GM21390 (cell line): ENCODE data around the gene FBXL17.
A peak's percentile ranks its signal among the peaks of the same experiment; 100 is the strongest.
"Not testable (repeated sequence)": the region's sequence is repeated elsewhere in the genome, so short reads cannot be mapped to it uniquely, and the experiment has no call there.

Experiments used
- ATAC-seq: cut with Tn5 transposase; IDR thresholded peaks from one replicate; pipeline ENCODE4 v1.9.1; 2021; ENCODE audit not compliant: unreplicated experiment

The FBXL17 gene

DNA sequence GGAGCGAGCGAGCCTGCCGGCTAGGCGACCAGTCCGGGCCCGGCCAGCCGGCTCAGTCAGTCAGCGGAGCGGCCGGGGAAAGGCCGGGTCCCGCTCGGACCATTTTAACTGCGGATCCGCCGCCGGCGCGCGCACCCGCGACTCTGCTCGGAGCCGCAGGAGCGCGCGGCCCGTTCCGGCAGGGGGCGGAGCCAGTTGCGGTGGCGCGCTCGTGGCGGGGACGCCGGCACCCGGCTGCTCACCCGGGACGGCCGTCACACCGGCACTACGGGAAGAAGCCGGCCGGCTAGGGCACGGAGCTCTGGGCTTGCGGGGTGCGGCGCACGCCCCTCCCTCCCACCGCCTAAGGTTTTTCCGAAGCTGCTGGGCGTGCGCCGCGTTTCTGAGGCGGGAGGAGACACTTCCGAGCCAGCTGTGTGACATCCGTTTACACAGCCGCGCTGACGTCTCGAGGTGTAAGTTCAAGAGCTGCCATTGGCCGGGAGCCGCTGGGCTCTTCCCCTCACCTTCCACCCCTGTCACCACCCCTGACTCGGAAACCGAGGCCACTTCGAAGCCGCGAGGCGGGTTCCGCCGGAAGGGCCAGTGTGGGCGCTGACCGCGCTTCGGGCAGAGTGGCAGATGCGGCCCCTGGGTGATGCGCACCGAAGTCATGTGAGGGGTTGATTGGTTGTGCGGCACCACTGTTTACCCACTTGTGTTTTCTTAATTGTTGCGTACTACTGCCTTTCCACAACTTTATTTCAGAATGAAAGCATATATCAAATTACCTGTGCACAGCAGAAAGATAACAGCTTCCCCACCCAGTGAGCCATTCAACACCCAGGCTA, at the start of gene FBXL17:
Gene FBXL17, minus strand, starts transcription at position 145 of the 830 bp plus-strand sequence.
- peak; percentile 71 for ATAC-seq

DNA sequence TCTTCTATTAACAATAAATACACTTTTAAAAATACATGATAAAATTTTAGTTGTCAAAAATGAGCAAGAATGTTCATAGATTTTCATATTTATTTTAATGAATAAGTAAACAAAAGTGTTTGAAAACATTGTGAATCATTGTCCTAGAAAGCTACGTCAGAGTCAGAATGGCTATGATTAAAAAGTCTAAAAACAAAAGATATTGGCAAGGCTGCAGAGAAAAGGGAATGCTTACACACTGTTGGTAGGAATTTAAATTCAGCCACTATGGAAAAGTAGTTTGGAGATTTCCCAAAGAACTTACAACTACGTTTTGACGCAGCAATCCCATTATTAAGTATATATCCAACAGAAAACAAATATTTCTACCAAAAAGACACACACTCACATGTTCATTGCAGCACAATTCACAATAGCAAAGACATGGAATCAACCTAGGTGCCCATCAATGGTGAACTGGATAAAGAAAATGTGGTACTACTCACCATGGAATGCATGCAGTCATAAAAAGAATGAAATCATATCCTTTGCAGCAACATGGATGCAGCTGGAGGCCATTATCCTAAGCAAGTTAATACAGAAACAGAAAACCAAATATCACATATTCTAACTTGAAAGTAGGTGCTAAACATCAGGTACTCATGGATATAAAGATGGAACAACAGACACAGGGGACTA, 49.2 kb upstream of the FBXL17 start:
- ATAC-seq: no peak

DNA sequence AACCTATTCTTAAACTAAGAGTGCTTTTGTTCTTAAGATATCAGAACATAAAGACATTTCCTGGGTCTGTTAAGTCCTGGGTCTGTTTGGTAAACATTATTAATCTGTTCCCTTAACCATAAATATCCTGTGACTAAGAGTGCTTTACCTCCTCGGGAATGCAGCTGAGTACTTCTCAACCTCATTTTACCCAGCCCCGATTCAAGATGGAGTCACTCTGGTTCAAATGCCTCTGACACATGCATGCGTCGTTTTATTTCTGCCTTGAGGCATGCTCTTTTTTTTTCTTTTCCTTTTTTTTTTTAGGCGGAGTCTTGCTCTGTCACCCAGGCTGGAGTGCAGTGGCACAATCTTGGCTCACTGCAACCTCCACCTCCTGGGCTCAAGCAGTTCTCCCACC, 39.8 kb upstream of the FBXL17 start:
- ATAC-seq: no peak

DNA sequence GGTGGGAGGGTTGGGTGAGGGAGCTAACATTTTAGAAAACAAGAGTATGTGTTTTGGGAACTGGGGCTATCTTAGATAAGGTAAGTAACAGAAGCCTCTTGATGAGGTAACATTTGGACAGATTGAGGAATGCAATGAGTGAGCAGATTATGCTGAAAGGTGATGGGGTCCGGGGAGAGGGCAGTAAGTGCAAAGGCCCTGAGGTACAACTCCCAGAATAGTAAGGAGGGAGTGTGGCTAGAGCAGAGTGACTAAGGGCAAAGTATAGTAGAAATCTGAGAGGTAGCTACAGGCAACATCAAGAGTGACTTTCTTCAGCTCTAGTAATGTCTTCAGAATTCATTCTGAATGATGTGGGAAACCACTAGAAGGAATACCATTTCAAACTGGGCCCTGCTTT, 38.9 kb upstream of the FBXL17 start:
- no peak for ATAC-seq

DNA sequence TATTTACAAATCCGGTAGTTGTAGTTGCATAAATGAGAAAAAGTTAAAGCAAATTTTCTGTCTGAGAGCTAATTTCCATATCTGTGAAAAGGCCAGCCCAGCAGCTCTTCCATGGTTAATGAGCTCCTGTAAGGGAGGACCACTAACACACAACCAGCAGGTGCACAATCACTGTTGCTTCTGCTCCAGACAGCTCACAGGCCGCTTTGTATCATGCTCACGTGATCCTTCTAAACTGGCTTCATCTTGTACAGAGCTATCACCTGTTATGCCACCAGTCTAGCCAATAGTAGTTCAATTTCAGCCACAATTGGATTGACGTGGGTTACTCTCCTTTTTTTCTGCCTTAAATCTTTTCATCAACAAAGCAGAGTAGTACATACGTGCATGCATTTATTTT, 38.3 kb upstream of the FBXL17 start:
- ATAC-seq: no peak

DNA sequence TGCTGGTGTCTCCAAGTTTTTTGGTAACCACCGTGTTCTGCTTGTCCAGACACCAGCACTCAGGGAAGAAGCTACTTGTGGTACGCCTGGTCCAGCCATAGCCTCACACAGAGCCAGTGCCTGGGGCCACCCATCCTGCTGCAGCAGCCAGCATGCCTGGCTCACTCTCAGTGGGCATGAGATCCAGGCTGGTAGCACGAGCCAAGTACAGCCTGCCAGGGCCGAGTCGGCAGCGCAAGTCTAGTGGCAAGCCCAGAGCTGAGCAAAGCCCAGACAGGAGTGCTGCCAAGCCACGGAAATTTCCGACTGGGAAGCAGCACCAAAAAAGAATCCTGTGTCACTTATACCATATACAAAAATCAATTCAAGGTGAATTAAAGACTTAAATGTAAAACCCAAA, 36.3 kb upstream of the FBXL17 start:
- ATAC-seq: no peak

DNA sequence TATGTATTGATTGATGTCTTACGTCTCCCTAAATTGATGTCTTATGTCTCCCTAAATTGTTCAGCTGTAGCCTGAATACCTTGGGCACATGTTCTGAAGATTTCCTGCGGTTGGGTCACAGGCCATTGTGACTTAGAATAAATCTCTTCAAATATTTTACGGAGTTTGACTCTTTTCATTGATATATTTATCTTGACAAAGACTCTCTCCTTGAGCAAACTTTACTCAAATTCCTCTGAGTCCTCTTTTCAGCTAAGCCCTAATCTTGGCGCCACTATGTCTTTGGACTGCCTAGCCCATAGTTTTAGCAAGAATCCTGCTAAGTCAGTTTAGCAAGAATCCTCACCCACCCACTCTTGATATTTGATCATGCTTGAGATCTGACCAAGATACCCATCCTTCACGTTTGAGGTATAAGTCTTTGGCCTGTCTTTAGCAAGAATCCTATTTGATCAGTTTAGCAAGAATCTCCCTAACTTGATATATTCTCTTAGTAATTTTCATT, 35.3 kb upstream of the FBXL17 start:
- no peak for ATAC-seq

DNA sequence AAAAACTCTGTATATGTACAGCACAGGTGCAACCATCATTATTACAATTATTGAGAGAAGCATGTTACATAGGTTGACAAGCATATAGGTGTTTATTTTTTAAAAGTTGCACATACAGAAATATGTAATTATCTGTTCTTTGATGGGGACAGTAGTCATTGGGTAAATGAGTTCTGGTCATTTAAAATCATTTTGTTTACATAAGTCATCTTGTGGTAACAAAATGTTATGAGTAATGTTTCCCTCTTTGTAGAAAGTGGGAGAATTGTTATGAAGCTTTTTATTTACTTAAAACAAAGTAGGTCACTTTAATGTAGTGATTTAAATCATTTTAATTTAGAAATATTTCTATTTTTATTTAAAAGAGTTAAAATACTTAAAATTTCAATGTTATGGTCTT, 33.8 kb upstream of the FBXL17 start:
- no peak for ATAC-seq

DNA sequence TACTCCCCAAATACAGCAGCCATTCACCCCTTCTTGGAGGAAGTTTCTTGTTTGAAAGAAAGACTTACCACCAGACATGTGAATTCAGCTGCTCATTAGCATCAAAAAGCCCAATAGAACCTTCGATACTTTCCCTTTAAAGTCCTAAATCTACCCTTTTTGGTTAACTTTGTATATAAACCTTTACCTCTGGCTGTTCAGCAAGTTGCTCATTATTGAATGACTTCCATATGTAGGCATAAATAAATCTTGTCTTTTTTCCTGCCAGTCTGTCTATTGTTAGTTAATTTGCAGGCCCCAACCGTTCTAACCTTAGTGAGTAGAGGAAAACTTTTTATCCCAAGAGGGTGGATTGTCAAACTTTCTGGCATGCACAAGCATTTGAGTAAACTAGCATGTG, 27.9 kb upstream of the FBXL17 start:
- no peak for ATAC-seq

DNA sequence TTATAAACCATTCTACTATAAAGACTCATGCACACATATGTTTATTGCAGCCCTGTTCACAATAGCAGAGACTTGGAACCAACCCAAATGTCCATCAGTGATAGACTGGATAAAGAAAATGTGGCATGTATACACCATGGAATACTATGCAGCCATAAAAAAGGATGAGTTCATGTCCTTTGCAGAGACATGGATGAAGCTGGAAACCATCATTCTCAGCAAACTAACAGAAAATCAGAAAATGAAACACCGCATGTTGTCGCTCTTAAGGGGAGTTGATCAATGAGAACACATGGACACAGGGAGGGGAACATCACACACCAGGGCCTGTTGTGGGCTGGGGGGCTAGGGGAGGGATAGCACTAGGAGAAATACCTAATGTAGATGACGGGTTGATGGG, 23.3 kb upstream of the FBXL17 start:
- not testable (repeated sequence) for ATAC-seq

DNA sequence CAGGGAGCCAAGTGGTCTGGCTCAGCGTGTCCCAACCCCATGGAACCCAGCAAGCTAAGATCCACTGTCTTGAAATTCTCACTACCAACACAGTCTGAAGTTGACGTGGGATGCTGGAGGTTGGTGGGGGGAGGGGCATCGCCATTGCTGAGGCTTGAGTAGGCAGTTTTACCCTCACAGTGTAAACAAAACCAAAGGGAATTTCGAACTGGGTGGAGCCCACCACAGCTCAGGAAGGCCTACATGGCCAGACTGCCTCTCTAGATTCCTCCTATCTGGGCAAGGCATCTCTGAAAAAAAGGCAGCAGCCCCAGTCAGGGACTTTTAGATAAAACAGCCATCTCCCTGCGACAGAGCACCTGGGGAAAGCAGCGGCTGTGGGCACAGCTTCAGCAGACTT, 17.1 kb upstream of the FBXL17 start:
- ATAC-seq: no peak

DNA sequence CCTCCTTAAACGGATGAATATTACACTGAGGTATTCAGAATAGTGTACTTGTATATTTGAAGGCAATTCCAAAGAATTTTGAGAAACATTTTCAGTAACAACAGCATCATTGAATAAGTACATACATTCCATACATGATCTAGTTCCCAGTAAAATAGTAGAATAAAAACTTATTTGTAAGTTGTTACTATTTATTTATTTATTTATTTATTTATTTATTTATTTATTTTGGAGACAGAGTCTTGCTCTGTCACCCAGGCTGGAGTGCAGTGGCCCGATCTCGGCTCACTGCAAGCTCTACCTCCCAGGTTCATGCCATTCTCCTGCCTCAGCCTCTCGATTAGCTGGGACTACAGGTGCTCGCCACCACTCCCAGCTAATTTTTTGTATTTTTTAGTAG, 14.9 kb upstream of the FBXL17 start:
- not testable (repeated sequence) for ATAC-seq

DNA sequence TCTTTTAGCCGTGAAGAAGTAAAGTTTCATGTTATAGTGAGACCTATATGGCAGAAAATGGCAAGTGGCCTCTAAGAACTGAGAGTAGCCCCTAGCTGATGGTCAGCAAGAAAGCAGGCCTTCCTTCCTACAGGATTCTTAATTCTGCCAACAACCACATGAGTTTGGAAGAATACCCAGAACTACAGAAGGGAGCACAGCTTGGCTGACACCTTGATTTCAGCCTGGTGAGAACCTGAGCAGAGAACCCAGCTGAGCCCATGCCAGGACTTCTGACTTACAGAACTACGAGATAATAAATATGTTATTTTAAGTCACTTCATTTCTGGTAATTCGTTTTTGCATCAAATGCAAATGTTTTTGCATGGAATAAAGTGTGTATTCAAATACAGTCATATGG, 5.9 kb upstream of the FBXL17 start:
- ATAC-seq: no peak

DNA sequence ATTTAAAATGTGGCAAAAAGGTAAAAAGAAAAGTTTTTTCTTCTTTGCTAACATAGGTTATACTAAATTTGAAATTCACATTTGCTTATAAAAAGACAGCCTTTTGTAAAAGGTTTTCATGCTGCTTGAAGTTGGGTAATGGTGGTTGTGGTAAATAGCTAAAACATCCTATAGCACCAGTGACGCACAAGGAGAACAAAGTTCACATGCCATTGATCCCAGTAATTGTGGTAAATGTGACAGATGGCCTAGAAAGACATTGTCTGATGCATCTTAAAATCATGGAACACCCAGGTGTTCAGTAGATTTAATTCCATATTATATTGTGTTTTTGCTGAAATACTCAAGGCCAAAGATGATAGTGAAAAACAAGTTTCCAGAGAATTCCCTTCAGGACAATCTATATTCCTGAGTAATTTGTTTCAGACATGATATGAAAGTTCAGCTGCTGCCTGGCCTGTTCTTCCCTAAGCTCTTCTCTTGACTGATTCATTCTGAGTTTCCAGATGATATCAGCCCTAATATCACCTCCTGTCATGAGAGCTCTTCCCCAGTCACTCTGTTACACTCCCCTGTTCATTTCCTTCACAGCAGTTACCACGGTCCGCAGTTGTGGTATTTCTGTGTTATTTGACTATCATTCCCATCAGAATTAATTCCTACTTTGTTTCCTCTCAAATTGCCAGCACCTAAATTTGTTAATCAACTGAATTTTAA, 4.6 kb upstream of the FBXL17 start:
- no peak for ATAC-seq

DNA sequence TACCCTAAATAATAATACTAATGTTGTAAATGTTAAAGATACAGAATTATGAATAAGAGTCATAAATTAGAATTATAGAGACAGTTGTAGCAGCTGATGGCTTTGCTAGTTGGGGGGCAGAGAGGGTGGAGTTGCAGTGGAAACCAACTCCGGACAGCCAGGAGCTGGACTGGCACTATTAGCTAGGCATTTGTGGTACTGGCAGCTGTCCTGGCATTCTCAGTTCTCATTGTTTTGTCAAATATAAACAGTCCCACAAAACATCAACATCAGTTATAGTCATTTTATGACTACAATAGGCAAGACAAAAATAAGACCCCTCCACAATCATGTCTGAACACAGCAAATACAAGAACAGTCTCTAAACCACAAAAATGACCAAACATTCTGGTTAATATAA, 2.8 kb upstream of the FBXL17 start:
- no peak for ATAC-seq

DNA sequence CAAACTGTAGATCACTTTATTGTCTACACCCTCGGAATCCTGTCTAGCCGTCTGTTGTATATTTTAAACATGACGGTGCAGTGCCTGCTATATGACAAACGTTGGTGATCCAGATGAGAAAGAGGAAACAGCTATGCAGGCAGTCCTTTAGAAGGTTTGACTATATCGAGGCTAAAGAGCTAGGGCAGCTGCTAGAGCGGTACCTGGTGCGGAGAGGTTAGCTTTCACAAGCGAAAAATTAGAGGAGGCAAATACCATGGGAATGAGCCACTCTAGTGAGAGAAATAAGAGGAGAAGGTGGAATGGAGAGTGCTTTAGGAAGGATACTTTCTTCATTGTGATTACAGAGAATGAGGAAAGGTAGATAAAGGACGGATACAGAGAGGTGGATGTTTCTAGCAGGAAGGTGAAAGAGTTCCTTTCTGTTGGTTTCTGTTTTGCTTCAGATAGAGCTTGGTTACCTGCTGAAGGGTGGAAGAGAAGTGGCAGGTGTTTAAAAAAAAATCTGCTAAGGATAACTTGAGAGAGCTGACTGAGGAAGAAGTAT, 959 bp upstream of the FBXL17 start:
- ATAC-seq: no peak

DNA sequence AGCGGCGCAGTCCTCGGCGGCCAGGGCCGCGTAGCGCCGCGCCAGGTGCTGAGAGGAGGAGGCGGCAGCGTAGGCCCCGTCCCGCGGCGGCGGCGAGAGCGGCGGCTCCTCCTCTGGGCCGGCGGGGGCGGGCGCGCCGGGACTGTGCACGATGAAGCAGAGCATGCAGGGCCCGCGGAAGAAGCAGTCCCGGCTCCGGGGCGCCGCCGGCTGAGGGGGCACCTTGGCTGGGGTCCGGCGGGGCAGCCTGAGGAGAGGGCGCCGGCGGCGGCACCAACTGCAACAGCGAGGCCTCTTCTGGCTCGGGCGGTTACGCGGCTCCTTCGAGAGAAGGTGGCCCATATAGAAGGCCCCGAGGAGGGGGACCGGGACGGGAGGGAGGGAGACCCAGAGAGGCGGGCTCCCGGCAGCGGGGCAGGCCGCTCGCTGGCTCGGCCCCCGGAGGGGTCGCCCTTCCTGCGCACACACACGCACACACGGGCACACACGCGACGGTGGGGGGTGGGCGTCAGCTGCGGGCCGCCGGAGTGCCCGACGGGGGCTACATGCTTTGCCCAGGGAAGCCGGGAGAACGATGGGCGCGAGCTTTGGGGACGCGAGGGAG, 446 bp downstream of the FBXL17 start:
- ATAC-seq: peak; percentile 47

DNA sequence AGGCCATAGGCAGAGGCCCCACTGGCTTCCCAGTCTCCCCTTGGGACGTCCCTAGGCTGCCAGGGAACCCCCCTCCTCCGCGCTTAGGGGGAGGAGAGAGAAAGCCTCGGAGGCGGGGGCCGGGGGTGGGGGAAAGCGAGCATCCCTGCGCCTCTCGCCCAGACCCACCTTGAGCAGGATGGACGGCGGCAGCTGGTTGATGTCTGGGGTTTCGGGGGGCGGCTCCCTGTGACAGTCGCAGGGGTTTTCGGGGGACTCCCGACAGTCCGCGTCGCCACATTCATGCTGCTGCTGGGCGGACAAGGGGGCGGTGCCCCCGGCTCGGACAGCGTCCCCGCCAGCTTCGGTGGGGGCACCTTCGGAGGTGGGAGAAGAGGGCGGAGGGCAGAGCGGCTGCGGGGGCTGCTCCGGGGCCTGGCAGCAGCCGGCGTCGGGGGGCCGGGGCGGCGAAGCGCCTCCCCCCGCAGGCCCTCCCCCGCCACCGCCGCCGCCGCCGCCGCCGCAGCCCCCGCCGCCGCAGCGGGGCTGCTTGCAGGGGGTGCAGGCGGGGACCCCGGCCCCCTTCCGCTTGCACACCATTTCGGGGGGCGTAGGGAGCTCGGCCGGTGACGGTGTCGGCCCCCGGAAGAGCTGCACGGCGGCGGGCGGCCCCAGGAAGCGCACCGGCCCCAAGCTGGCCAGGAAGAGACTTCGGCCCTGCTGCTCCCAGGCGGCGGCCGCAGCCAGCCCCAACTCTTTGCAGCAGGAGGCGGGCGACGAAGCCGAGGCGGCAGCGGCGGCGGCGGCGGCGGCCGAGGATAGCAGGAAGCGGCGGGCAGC, 1.2 kb downstream of the FBXL17 start:
- ATAC-seq: peak; percentile 27

DNA sequence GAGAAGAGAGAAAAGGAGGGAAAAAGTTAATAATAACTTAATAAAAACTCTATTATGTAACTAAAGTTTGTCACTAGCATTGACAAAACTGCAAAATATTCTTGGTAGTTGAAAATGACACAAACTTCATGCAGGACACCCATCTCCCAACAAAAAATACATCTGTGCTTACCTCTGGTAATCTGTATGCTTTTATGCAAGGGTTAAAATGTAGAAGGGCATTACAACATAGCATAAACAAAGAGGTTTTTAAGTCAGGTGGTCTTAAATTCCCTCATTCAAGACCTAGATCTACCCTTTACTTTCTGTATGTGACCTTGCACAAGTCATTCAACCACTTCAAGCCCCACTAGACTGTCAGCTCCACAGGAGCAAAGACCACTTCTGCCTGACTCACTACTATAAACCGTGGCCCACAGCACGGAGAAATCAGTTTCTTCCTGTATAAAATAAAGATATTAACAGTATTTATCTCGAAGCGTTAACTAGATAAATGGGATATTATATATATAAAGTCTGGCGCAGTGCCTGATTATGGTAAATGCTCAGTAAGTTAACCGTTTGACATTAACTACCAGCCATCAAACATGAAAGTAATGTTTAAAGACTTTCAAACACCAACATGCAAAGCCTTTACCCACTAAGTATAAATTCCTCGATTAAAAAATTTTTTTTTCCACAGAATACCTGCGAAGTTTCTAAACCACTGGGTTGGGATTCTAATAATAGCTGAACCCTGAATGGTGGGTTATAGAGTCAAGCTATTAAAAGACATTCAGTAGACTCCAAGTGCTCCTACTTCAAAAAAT, 2.0 kb downstream of the FBXL17 start:
- ATAC-seq: no peak
